GM12873 (cell line): ENCODE results near the gene FAM83E.

ENCODE experiments used
- CTCF ChIP-seq: IDR thresholded peaks from 2 replicates; pipeline ENCODE4 v1.5.1; 2012; ENCODE audit warnings: low read depth, mild to moderate bottlenecking, moderate library complexity, low read length, control low read depth; ENCODE audit not compliant: insufficient read depth; ENCODE audit errors: missing control alignments

FAM83E gene

DNA sequence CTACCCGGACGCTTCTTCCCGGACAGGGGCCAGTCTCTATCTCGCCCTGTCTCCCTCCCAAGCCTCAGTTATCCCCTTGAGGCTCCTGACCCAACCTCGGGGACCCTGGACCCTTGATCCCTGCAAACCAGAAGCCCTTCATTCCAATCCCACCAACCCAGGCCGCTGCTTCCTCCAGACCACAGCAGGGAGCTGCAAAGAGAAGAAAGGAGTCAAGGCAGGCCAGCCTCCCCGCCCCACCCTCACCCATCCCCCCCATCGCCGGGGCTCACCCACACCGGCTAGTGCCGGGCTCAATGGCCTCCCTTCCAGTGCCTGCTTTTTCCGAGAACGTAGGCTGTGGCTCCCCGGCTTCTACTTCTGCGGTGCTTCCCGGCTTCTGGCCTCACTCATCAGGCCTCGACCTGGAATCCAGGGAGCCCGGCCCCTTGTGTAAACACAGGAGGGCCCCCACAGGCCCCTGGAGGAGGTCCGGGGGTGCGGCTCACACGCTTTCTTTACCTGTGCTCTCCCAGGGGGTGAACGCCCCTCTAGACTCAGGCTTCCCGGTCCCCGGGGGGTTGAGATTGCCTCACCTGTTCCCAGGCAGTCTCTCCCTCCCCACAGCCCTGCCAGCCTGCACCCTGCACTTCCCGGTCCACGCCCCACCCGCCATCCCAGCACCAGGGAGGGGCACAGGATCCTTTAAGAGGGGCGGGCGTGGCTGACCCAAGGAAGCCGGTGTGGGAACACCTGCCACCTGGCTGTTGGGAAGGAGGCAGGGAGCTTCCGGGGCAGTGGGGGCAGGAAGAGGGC is at the start of gene FAM83E:
Gene FAM83E (minus strand): TSS at position 641 of the 795 bp plus-strand sequence. CDS start 1,704 bp downstream, outside the sequence.
- no peak for TF ChIP-seq CTCF

- TF ChIP-seq CTCF: no peak
These were observed 49.6 kb upstream of the FAM83E start for GRCh38 chr19:48664476-48664875.

GRCh38 chr19:48663667-48664066 is 48.8 kb upstream of the FAM83E start:
- no peak for TF ChIP-seq CTCF

GRCh38 chr19:48661711-48662090 is 46.8 kb upstream of the FAM83E start:
- TF ChIP-seq CTCF: no peak

DNA sequence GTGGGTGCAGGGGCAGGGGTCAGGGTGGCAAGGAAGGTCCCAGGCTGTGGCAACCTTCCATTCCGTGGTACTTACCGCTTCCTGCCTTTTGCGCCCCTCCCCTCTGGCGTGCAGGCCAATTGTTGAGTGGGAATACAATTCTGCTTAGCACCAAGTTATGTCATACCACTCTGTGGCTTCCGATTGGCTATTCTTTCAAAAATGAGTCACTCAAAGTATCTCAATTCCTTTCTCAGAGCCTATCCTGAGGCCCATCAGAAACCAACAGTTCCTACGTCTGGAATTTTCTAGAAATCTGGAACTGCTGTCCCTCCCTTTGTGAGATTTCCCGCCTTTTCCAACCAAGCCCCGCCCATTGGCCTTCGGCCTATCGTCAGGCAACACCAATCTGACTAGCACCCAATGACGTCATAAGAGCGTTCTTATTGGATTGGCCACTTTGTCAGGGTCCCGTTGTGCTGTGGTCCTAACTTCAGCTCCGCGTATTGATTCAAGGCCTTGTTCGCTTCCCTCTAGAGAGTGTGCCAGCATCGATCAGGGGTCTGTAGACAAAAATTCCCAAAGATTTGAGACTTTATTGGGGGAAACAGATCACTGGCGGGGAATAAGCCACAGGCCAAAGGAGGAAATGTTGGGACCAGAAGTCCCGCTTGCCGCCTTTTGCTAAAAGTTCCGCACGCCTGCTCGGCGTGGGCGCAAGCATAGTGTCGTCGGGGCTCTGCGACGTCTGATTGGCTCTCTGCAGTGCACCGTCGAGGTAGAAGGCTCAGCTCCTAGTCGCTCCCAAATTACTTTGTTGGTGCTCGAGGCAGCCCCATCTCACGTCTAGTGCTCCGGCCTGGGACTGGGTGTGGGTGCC is 46.2 kb upstream of the FAM83E start:
- no peak for TF ChIP-seq CTCF

- no peak for TF ChIP-seq CTCF
These were observed 44.9 kb upstream of the FAM83E start for GRCh38 chr19:48659768-48660167.

GRCh38 chr19:48658483-48658882 is 43.6 kb upstream of the FAM83E start:
- no peak for TF ChIP-seq CTCF
